Stimulated activated naive B cell treated with anti-CD40 and anti-IgM and Interleukin-4, amounts not matched to agents 10 μg/mL and 1 μg/mL and 100 μg/mL, for 72 hours (primary cell): ENCODE results near the gene MSH5.

Experiments used
- ATAC-seq, 2 donors: fragments of 150-1000 bp; cut with Tn5 transposase; replicated peaks; 2 replicates each; pipeline ENCODE4 v1.10.0; 2021; ENCODE audit warnings: moderate library complexity in 1 of 2
- DNase-seq: peaks from one replicate; pipeline ENCODE4 v3.0.0; 2021
- H3K27ac Mint-ChIP-seq: one replicate; pipeline ENCODE4 v1.8.0; 2022; ENCODE audit warnings: mild to moderate bottlenecking, mixed read lengths
- H3K27me3 Mint-ChIP-seq, 2 donors: one replicate each; pipeline ENCODE4 v1.8.0; 2022; ENCODE audit warnings: mixed read lengths in 2 of 2
- H3K36me3 Mint-ChIP-seq, 2 donors: one replicate each; pipeline ENCODE4 v1.8.0; 2022; ENCODE audit warnings: mixed read lengths in 2 of 2, mild to moderate bottlenecking in 1 of 2
- H3K4me1 Mint-ChIP-seq, 2 donors: one replicate each; pipeline ENCODE4 v1.8.0; 2022; ENCODE audit warnings: mixed read lengths in 2 of 2, mild to moderate bottlenecking in 1 of 2
- H3K4me3 Mint-ChIP-seq, 2 donors: one replicate each; pipeline ENCODE4 v1.8.0; 2022; ENCODE audit warnings: mild to moderate bottlenecking in 2 of 2, mixed read lengths in 2 of 2, moderate library complexity in 1 of 2
- H3K9me3 Mint-ChIP-seq, 2 donors: one replicate each; pipeline ENCODE4 v1.8.0; 2022; ENCODE audit warnings: mixed read lengths in 2 of 2, mild to moderate bottlenecking in 1 of 2

Gene MSH5

GRCh38 chr6:31767096-31767645, 27.4 kb downstream of the MSH5 start:
- Mint-ChIP-seq H3K27ac (no peak overlapping the region), H3K9me3 (no peaks in the 10 kb centered on the region), H3K4me3 (no peak overlapping the region), H3K27me3 (no peaks in the 10 kb centered on the region), H3K36me3 (peaks cover 14 to 27% of the 10 kb centered on the region in 2 donors), H3K4me1 (peaks cover 7 to 13% of the 10 kb centered on the region in 2 donors)
- no peak for DNase-seq
- ATAC-seq: no peak

- H3K36me3 Mint-ChIP-seq: peaks cover 10 to 24% of the 10 kb centered on the region in 2 donors
- ATAC-seq: no peak
- H3K4me1 Mint-ChIP-seq: peaks cover 10 to 18% of the 10 kb centered on the region in 2 donors
- no peak for DNase-seq
- H3K27me3 Mint-ChIP-seq: no peaks in the 10 kb centered on the region
- H3K4me3 Mint-ChIP-seq: no peak overlapping the region
- H3K9me3 Mint-ChIP-seq: no peaks in the 10 kb centered on the region
- no peak overlapping the region for H3K27ac Mint-ChIP-seq
Observed at GRCh38 chr6:31768363-31769257, 28.8 kb downstream of the MSH5 start.

- peak; percentile 86 to 88 for ATAC-seq
- Mint-ChIP-seq H3K27me3 (no peaks in the 10 kb centered on the region), H3K36me3 (peaks cover 8 to 15% of the 10 kb centered on the region in 2 donors), H3K27ac (peak overlapping the region; percentile 17), H3K4me3 (no peak overlapping the region), H3K4me1 (peaks cover 14 to 18% of the 10 kb centered on the region in 2 donors), H3K9me3 (no peaks in the 10 kb centered on the region)
- peak; percentile 55 for DNase-seq
Observed at GRCh38 chr6:31769684-31770371, 30.0 kb downstream of the MSH5 start.

DNA sequence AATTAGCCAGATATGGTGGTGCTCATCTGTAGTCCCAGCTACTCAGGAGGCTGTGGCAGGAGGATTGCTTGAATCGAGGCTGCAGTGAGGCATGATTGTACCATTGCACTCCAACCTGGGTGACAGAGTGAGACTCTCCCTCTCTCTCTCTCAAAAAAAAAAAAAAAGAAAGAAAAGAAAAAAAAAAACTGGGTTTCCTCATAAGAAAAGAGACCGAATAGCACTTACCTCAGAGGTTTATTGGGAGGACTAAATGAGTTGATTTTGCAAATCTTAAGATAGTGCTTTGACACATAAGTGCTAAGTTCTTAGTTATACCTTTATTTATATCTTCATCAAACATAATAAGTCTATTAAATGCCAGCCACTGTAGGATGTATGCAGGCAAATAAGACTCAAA, 31.1 kb downstream of the MSH5 start:
- no peak overlapping the region for H3K27ac Mint-ChIP-seq
- H3K27me3 Mint-ChIP-seq: no peaks in the 10 kb centered on the region
- peaks cover 22 to 25% of the 10 kb centered on the region in 2 donors for H3K4me1 Mint-ChIP-seq
- H3K9me3 Mint-ChIP-seq: no peaks in the 10 kb centered on the region
- peaks cover under 1 to 11% of the 10 kb centered on the region in 2 donors for H3K36me3 Mint-ChIP-seq
- H3K4me3 Mint-ChIP-seq: no peak overlapping the region
- DNase-seq (no peak), ATAC-seq (no peak)

DNA sequence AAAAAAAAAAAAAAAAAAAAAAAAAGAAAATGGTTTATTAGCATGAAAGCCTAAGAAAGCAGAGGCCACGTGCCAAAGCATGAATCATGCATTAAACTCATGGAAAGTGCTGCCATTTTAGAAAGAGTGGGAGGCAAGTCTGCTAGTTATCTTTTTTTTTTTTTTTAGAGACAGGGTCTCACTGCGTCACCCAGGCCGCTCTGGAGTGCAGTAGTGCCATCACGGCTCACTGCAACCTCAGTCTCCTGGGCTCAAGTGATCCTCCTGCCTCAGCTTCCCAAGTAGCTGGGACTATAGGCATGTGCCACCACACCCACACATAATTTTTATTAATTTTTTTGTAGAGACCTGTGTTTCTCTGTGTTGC, 32.2 kb downstream of the MSH5 start:
- no peak for ATAC-seq
- peaks cover 27 to 36% of the 10 kb centered on the region in 2 donors for H3K4me1 Mint-ChIP-seq
- H3K27ac Mint-ChIP-seq: no peak overlapping the region
- H3K4me3 Mint-ChIP-seq: no peak overlapping the region
- DNase-seq: no peak
- H3K9me3 Mint-ChIP-seq: no peaks in the 10 kb centered on the region
- H3K27me3 Mint-ChIP-seq: no peaks in the 10 kb centered on the region
- peaks cover 0 to 12% of the 10 kb centered on the region in 2 donors for H3K36me3 Mint-ChIP-seq

DNA sequence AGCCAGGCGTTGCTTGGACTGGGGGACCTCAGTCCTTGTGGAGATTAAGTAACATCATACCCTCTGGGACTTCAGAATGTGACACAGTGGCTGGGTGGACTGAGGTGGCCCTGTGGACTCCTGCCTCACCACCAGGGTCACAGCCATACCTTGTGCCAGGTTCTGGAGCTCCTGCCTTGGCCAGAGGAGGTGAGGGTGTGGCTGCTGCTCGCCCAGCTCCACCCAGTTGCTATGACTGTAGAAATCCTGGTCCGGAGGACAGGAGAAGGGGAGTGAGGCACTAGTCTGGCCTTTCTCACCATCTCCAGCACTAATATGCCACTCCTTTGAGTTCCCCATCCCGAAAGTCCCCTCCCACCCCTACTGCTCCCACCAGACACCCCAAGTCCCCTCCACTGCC, 35.4 kb downstream of the MSH5 start:
- peaks cover 29 to 38% of the 10 kb centered on the region in 2 donors for H3K4me1 Mint-ChIP-seq
- ATAC-seq: no peak

DNA sequence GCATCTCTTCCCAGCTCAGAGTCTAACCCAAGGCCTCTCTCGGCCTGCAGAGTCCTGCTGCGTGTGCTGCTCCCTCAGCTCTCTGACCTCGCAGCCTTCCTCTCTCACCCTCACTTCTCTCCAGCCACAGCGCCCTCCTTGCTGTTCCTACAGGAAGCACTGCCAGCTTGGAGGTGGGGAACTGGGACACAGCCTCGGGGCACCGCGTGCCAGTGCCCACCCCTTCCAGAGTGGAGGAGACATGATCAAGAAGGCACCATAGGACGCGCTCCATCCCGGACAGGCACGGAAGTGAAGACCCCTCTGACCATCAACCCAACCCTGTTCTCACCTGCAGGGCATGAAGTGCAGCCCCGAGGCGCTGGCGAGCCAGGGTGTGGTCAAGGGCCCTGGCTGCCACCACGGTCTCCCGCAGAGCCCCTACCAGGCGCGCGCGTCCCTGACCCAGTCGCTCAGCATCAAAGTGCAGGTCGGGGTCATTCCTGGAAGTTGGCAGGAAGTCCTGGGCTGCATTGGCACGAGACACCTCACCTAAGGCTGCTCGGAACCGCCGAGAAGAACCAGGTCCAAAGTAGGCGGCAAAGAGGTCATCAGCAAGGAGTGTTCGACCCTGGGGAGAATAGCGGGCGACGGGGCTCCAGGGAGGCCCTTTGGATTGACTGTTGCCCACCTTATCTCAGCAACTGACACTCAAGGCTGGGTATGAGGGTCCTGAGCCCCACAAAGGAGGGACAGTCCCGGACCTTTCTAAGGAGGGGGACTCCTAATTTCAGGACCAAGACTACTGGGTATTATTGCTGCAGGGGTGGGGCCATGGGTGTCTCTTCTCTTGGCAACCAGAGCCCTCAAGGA, 36.1 kb downstream of the MSH5 start:
- Mint-ChIP-seq H3K4me3 (peak overlapping the region; percentile 76 to 78), H3K4me1 (peaks cover 29 to 39% of the 10 kb centered on the region in 2 donors), H3K36me3 (peaks cover 20 to 33% of the 10 kb centered on the region in 2 donors), H3K27ac (peak overlapping the region; percentile 96), H3K9me3 (no peaks in the 10 kb centered on the region), H3K27me3 (no peaks in the 10 kb centered on the region)
- DNase-seq (no peak), ATAC-seq (no peak)

More for the DNA sequence above, 35.4 kb downstream of the MSH5 start:
- no peaks in the 10 kb centered on the region for H3K27me3 Mint-ChIP-seq
- peaks cover 13 to 26% of the 10 kb centered on the region in 2 donors for H3K36me3 Mint-ChIP-seq
- H3K27ac Mint-ChIP-seq: peak overlapping the region; percentile 86
- no peak for DNase-seq
- no peak overlapping the region for H3K4me3 Mint-ChIP-seq
- H3K9me3 Mint-ChIP-seq: no peaks in the 10 kb centered on the region

DNA sequence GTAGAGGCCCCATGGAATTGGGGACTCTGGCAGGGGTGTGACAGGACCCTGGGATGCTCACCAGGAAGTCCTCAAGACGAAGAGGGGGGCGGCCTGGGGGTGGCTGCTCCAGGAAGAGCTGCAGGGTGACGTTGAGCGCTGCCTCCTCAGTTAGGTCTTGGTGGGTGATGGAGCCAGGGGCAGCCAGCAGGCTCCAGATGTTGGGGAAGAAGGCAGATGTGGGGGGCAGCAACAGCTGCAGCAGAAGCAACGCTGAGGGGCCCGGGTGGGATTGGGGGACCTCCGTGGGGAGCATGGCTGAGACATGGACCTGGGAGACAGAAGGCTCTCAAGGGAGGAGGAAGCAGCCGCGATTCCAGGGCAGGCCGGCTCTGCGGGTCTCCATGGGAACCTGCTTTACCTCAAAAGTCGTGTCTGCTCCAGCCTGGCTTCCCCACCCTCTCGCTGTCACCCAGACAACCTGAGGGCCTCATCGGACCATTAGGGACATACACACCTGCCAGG, 36.7 kb downstream of the MSH5 start:
- ATAC-seq: peak; percentile 14 to 22
- Mint-ChIP-seq H3K4me1 (peaks cover 29 to 43% of the 10 kb centered on the region in 2 donors), H3K27ac (peak overlapping the region; percentile 96), H3K27me3 (no peaks in the 10 kb centered on the region), H3K9me3 (no peaks in the 10 kb centered on the region), H3K36me3 (peaks cover 24 to 37% of the 10 kb centered on the region in 2 donors), H3K4me3 (peak overlapping the region; percentile 76 to 78)
- DNase-seq: no peak

GRCh38 chr6:31776989-31777666, 37.3 kb downstream of the MSH5 start, which contains the start of gene VWA7:
Gene VWA7 (minus strand): TSS chr6:31777328. CDS start chr6:31776779, 549 bp downstream.
- Mint-ChIP-seq H3K9me3 (no peaks in the 10 kb centered on the region), H3K36me3 (peaks cover 30 to 41% of the 10 kb centered on the region in 2 donors), H3K27ac (peak within 1 kb of the TSS; percentile 96), H3K27me3 (no peaks in the 10 kb centered on the region), H3K4me1 (peaks cover 29 to 43% of the 10 kb centered on the region in 2 donors), H3K4me3 (peak within 1 kb of the TSS; percentile 76 to 78)
- ATAC-seq: peak; percentile 91 to 93
- DNase-seq: peak; percentile 88

DNA sequence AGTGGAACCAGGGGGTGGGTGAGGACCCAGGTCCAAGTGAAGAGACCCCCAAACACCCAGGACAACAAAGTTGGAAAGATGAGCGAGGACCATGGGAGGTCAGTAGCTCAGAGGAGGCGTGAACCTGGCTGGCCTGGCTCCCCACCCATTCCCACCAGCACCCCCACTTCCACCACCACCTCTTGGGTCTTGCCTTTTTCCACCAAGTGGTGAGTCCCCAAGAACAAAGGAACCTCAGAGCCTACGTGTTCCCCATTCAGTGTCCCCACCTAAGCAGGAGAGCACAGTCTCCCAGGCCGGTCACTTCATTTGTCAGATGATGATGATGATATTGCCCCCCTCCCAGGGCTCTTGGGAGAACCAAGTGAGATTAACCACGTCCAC, 37.9 kb downstream of the MSH5 start:
- Mint-ChIP-seq H3K4me1 (peaks cover 29 to 42% of the 10 kb centered on the region in 2 donors), H3K4me3 (peak overlapping the region; percentile 76 to 78), H3K9me3 (no peaks in the 10 kb centered on the region), H3K27me3 (no peaks in the 10 kb centered on the region), H3K27ac (peak overlapping the region; percentile 93), H3K36me3 (peaks cover 35 to 45% of the 10 kb centered on the region in 2 donors)
- ATAC-seq (no peak), DNase-seq (no peak)

DNA sequence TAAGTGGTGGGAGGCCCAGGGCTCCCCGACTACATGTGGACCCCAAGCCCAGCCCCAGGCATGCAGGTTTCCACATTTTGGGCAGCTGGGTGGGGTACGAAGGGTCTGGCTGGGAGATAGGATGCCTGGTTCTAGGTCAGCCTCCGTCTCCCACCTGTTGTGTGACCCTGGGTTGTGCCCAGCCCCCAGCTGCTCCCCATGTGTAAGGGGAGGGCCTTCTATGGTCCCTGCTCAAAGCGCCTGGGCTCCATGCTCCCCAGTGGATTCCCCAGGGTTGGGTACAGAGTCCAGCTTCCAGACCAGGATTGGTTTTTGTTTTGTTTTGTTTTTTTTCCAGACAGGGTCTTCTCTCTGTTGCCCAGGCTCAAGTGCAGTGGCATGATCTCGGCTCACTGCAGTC, 38.4 kb downstream of the MSH5 start:
- H3K36me3 Mint-ChIP-seq: peaks cover 41 to 48% of the 10 kb centered on the region in 2 donors
- H3K4me1 Mint-ChIP-seq: peaks cover 28 to 38% of the 10 kb centered on the region in 2 donors
- ATAC-seq: no peak
- H3K4me3 Mint-ChIP-seq: no peak overlapping the region
- H3K27ac Mint-ChIP-seq: no peak overlapping the region
- no peaks in the 10 kb centered on the region for H3K27me3 Mint-ChIP-seq
- no peaks in the 10 kb centered on the region for H3K9me3 Mint-ChIP-seq
- no peak for DNase-seq

DNA sequence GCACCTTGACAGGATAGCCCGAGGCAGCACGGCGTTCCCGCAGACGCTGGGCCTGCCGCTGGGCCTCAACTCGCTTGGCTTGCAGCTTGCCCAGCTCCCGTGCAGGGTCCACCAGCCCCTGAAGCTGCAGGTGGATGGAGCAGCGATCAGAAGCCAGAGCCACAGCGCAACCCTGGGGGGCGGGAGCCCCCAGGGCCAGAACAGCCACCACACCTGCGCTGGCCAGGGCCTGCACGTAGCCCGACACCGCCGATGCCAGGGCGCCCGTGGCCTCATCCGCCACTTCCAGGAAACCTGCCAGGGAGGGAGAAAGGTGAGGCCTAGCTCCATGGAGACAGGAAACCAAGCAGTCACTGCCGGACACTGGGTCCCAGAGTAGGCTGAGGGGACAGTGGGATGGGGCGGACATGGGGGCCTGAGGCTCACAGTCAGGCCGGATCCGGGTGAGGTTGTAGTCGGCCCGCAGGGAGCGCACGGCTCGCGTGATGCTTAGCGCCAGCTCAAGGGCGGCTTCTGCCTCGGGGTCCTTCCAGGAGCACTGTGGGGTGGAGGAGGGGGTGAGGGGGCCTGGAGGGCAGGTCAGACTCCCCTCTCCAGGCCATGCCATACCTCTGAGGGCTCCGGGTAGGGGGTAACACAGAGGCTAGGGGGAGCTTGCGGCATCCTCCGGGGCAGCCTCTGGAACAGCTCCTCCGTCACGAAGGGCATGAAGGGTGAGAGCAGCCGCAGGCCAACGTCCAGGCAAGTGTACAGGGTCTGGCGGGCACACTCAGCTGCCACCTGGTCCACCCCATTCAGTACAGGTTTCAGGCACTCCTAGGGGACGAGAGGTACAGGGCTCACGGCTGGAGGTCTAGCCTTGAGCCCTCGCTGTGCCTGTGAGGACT, 39.4 kb downstream of the MSH5 start:
- H3K27me3 Mint-ChIP-seq: no peaks in the 10 kb centered on the region

More for the DNA sequence above, 39.4 kb downstream of the MSH5 start:
- DNase-seq (no peak), ATAC-seq (no peak)
- peak overlapping the region; percentile 25 for H3K27ac Mint-ChIP-seq
- H3K4me3 Mint-ChIP-seq: no peak overlapping the region
- peaks cover 30 to 38% of the 10 kb centered on the region in 2 donors for H3K4me1 Mint-ChIP-seq
- H3K9me3 Mint-ChIP-seq: no peaks in the 10 kb centered on the region
- peaks cover 45 to 53% of the 10 kb centered on the region in 2 donors for H3K36me3 Mint-ChIP-seq
